Right lobe of liver (tissue), 4 donors: Measurements from ENCODE around the gene SPTBN5.

Experiments used
- POLR2A ChIP-seq: fragments of 450-650 bp; IDR thresholded peaks from one replicate; pipeline ENCODE4 v1.6.1; 2017; ENCODE audit warnings: antibody characterized with exemption, mild to moderate bottlenecking
- TF ChIP-seq, protein P1 (sequence below), 4 donors: fragments of 200-600 bp in 3 of 4; fragments of 450-650 bp in 1 of 4; IDR thresholded peaks; one replicate each; pipeline versions ENCODE4 v1.5.1 to v1.8.0; 2016 to 2022; ENCODE audit warnings: antibody characterized with exemption in 4 of 4, mild to moderate bottlenecking in 2 of 4
- donor health status: DM: no; HTN: no; CAD: no.
- donor health status: DM: no; HTN: no; CAD: no.
- donor health status: DM: no; HTN: yes; CAD: no.

DNA sequence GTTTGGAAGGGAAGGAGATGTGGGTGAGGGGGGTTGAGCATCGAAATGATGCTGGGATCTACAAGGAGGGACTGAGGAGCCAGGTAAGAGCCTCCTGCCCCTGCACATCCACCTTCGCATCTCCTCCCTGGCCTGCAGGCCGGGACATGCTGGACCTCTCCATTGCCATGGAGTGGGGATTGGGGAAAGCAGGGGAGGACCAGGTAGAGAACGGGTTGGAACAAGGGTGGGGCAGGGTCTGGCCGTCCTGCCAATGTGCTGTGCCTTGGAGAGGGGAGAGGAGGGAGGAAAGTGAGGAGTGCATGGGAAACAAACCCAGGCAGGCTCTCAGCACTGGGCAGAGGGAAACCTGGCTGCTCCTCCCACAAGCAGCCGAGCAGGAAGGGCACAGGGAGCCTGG, 44.6 kb downstream of the SPTBN5 start:
- TF ChIP-seq, protein P1, sequence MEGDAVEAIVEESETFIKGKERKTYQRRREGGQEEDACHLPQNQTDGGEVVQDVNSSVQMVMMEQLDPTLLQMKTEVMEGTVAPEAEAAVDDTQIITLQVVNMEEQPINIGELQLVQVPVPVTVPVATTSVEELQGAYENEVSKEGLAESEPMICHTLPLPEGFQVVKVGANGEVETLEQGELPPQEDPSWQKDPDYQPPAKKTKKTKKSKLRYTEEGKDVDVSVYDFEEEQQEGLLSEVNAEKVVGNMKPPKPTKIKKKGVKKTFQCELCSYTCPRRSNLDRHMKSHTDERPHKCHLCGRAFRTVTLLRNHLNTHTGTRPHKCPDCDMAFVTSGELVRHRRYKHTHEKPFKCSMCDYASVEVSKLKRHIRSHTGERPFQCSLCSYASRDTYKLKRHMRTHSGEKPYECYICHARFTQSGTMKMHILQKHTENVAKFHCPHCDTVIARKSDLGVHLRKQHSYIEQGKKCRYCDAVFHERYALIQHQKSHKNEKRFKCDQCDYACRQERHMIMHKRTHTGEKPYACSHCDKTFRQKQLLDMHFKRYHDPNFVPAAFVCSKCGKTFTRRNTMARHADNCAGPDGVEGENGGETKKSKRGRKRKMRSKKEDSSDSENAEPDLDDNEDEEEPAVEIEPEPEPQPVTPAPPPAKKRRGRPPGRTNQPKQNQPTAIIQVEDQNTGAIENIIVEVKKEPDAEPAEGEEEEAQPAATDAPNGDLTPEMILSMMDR (IDR thresholded peaks at IDR 0.05): no peak
- TF ChIP-seq POLR2A: no peak
